Measurements from ENCODE around the gene PICK1. TPM values are rescaled to one million over a fixed set of nuclear protein-coding genes. Genes with fewer than 3 reads are reported as not detected.

The PICK1 gene
- total and polyA plus RNA-seq, 2 of the 13 experiments (the other 11 are each of a cell fraction or from before 2014, with no cell fraction given) = 19.3 to 25.3 TPM

GRCh38 chr22:38110863-38111852, 54.0 kb downstream of the PICK1 start (continued):
- TF ChIP-seq ZNF878 (CRISPR knock-in tag; IDR thresholded peaks at IDR 0.05) (no peak), MBNL3 (CRISPR knock-in tag; conservative IDR thresholded peaks at IDR 0.05) (no peak), POLR2G (IDR thresholded peaks at IDR 0.05; ENCODE audit: low read depth, low read length) (0 out of 2 replicates have a peak, but pooled peaks have one; percentile 7), SMYD3 (CRISPR knock-in tag; IDR thresholded peaks at IDR 0.05) (no peak), TFDP1 (CRISPR knock-in tag; IDR thresholded peaks at IDR 0.05; ENCODE audit: borderline replicate concordance) (no peak), HNRNPH1 (optimal IDR thresholded peaks at IDR 0.05; ENCODE audit: low read depth, low read length) (no peak), SIX1 (CRISPR knock-in tag; IDR thresholded peaks at IDR 0.05; ENCODE audit: borderline replicate concordance) (no peak), GLMP (CRISPR knock-in tag; IDR thresholded peaks at IDR 0.05; ENCODE audit: borderline replicate concordance) (no peak), ZNF367 (CRISPR knock-in tag; IDR thresholded peaks at IDR 0.05; ENCODE audit: borderline replicate concordance) (no peak), DMAP1 (CRISPR knock-in tag; IDR thresholded peaks at IDR 0.05) (no peak), HMGA1 (CRISPR knock-in tag; conservative IDR thresholded peaks at IDR 0.05) (no peak), DPF2 (CRISPR knock-in tag; IDR thresholded peaks at IDR 0.05; ENCODE audit: borderline replicate concordance, low read depth) (no peak), RXRA (CRISPR knock-in tag; IDR thresholded peaks at IDR 0.05) (0 out of 2 replicates have a peak, but pooled peaks have one; percentile 4), LBX2 (CRISPR knock-in tag; IDR thresholded peaks at IDR 0.05; ENCODE audit: borderline replicate concordance) (no peak), ZNF235 (CRISPR knock-in tag; IDR thresholded peaks at IDR 0.05; ENCODE audit: borderline replicate concordance) (no peak)
- TF ChIP-seq, protein P1, sequence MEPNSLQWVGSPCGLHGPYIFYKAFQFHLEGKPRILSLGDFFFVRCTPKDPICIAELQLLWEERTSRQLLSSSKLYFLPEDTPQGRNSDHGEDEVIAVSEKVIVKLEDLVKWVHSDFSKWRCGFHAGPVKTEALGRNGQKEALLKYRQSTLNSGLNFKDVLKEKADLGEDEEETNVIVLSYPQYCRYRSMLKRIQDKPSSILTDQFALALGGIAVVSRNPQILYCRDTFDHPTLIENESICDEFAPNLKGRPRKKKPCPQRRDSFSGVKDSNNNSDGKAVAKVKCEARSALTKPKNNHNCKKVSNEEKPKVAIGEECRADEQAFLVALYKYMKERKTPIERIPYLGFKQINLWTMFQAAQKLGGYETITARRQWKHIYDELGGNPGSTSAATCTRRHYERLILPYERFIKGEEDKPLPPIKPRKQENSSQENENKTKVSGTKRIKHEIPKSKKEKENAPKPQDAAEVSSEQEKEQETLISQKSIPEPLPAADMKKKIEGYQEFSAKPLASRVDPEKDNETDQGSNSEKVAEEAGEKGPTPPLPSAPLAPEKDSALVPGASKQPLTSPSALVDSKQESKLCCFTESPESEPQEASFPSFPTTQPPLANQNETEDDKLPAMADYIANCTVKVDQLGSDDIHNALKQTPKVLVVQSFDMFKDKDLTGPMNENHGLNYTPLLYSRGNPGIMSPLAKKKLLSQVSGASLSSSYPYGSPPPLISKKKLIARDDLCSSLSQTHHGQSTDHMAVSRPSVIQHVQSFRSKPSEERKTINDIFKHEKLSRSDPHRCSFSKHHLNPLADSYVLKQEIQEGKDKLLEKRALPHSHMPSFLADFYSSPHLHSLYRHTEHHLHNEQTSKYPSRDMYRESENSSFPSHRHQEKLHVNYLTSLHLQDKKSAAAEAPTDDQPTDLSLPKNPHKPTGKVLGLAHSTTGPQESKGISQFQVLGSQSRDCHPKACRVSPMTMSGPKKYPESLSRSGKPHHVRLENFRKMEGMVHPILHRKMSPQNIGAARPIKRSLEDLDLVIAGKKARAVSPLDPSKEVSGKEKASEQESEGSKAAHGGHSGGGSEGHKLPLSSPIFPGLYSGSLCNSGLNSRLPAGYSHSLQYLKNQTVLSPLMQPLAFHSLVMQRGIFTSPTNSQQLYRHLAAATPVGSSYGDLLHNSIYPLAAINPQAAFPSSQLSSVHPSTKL (CRISPR knock-in tag; IDR thresholded peaks at IDR 0.05) = no peak
- TF ChIP-seq, protein P2, sequence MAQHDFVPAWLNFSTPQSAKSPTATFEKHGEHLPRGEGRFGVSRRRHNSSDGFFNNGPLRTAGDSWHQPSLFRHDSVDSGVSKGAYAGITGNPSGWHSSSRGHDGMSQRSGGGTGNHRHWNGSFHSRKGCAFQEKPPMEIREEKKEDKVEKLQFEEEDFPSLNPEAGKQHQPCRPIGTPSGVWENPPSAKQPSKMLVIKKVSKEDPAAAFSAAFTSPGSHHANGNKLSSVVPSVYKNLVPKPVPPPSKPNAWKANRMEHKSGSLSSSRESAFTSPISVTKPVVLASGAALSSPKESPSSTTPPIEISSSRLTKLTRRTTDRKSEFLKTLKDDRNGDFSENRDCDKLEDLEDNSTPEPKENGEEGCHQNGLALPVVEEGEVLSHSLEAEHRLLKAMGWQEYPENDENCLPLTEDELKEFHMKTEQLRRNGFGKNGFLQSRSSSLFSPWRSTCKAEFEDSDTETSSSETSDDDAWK (CRISPR knock-in tag; IDR thresholded peaks at IDR 0.05) = no peak
- TF ChIP-seq, protein P3, sequence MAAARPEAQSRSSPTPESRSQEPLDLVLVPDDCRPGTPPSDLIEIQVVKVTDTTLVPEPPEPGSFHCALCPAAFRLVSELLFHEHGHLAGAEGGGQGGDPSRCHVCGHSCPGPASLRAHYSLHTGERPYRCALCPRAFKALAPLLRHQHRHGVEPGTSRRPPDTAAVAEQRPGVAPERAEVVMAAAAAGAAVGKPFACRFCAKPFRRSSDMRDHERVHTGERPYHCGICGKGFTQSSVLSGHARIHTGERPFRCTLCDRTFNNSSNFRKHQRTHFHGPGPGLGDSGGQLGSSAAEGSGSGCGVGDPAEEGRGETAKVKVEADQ (CRISPR knock-in tag; IDR thresholded peaks at IDR 0.05; ENCODE audit: borderline replicate concordance) = no peak

Data from HepG2 (cell line).